Esophagus muscularis mucosa (tissue), 4 donors: ENCODE results near the gene GLRX2.

Experiments used
- CTCF ChIP-seq, 3 experiments: fragments of 200-600 bp in 2 of 3; fragments of 450-650 bp in 1 of 3; sonication (generic) in 2 of 3; IDR thresholded peaks; one replicate each; pipeline ENCODE4 v1.5.1; 2017 to 2019; ENCODE audit warnings: antibody characterized with exemption in 3 of 3, mild to moderate bottlenecking in 2 of 3, moderate library complexity in 1 of 3
- EP300 ChIP-seq: sonication (generic); formaldehyde crosslinking; IDR thresholded peaks from one replicate; pipeline ENCODE4 v1.6.1; 2017; ENCODE audit warnings: antibody characterized with exemption
- POLR2A ChIP-seq: fragments of 450-650 bp; IDR thresholded peaks from one replicate; pipeline ENCODE4 v1.6.1; 2017; ENCODE audit warnings: antibody characterized with exemption, moderate library complexity, mild to moderate bottlenecking, low read depth
- POLR2AphosphoS5 ChIP-seq, 2 donors: sonication (generic); formaldehyde crosslinking; IDR thresholded peaks; one replicate each; pipeline ENCODE4 v1.6.1; 2017; ENCODE audit warnings: antibody characterized with exemption in 2 of 2

- TF ChIP-seq POLR2AphosphoS5 (IDR thresholded peaks at IDR 0.05) (no peak), CTCF (IDR thresholded peaks at IDR 0.05) (no peak), EP300 (no peak), POLR2A (no peak)
These were observed 36.6 kb upstream of the GLRX2 start for GRCh38 chr1:193141804-193142203.
